Adrenal gland (tissue), 5 donors: ENCODE measurements around the gene ANXA7.

ENCODE experiments used
- CTCF ChIP-seq, 6 experiments: fragments of 450-650 bp in 4 of 6; fragments of 200-600 bp in 2 of 6; sonication (generic) in 1 of 6; IDR thresholded peaks; 1 replicate in 5 of 6; 2 replicates in 1 of 6; pipeline versions ENCODE4 v1.5.1 to v1.8.0; 2016 to 2021; ENCODE audit warnings: antibody characterized with exemption in 6 of 6, mild to moderate bottlenecking in 2 of 6, moderate library complexity in 1 of 6
- POLR2A ChIP-seq, 2 donors: fragments of 450-650 bp; IDR thresholded peaks; one replicate each; pipeline ENCODE4 v1.6.1; 2017; ENCODE audit warnings: antibody characterized with exemption in 2 of 2, mild to moderate bottlenecking in 2 of 2, moderate library complexity in 1 of 2
- donor health status: DM: no; HTN: no; CAD: no.

- no peak for TF ChIP-seq POLR2A (IDR thresholded peaks at IDR 0.05)
- no peak for TF ChIP-seq CTCF (IDR thresholded peaks at IDR 0.05)
Observed at GRCh38 chr10:73404690-73405089, 9.2 kb downstream of the ANXA7 start.
